Naive thymus-derived CD8-positive, alpha-beta T cell (primary cell): ENCODE data around the gene ADARB2. TPM values are rescaled to one million over a fixed set of nuclear protein-coding genes. Genes with fewer than 3 reads are reported as not detected.
"Not testable (repeated sequence)": the region's sequence is repeated elsewhere in the genome, so short reads cannot be mapped to it uniquely, and the experiment has no call there.

Experiments
- ATAC-seq, 2 donors: fragments of 150-1000 bp; cut with Tn5 transposase in 1 of 2; sonication (Bioruptor Pico), chemical (Tn5 transposase) in 1 of 2; 1 replicate in 1 of 2; 2 replicates in 1 of 2; pipeline ENCODE4 v1.10.0; 2021; ENCODE audit warnings: mild to moderate bottlenecking in 2 of 2, moderate library complexity in 2 of 2
- POLR2A ChIA-PET: fragments of 350-600 bp; sonication (Branson Sonifier 250); formaldehyde crosslinking; loops from one replicate; lab custom pipeline; 2021; ENCODE audit warnings: antibody characterized with exemption; lab: Charles Lee
- DNase-seq, 10 donors: peaks; one replicate each; pipeline versions ENCODE4 v3.0.0 to v3.0.0-alpha.2; 2020 to 2022
- H3K27ac Mint-ChIP-seq, 10 donors: one replicate each; pipeline ENCODE4 v1.8.0; 2020 to 2022; ENCODE audit warnings: mild to moderate bottlenecking in 10 of 10, mixed read lengths in 10 of 10, moderate library complexity in 4 of 10, inconsistent platforms in 1 of 10
- H3K27me3 Mint-ChIP-seq, 5 donors: one replicate each; pipeline ENCODE4 v1.8.0; 2021 to 2022; ENCODE audit warnings: mixed read lengths in 5 of 5
- H3K36me3 Mint-ChIP-seq, 3 donors: one replicate each; pipeline ENCODE4 v1.8.0; 2020 to 2022; ENCODE audit warnings: mixed read lengths in 3 of 3, mild to moderate bottlenecking in 2 of 3, inconsistent platforms in 1 of 3
- H3K4me1 Mint-ChIP-seq, 4 donors: one replicate each; pipeline ENCODE4 v1.8.0; 2021 to 2022; ENCODE audit warnings: mixed read lengths in 4 of 4
- H3K4me3 Mint-ChIP-seq, 10 donors: one replicate each; pipeline ENCODE4 v1.8.0; 2020 to 2022; ENCODE audit warnings: mild to moderate bottlenecking in 10 of 10, mixed read lengths in 10 of 10, moderate library complexity in 6 of 10, inconsistent platforms in 1 of 10
- H3K9me3 Mint-ChIP-seq, 9 donors: one replicate each; pipeline ENCODE4 v1.8.0; 2020 to 2022; ENCODE audit warnings: mixed read lengths in 9 of 9, mild to moderate bottlenecking in 3 of 9, inconsistent platforms in 1 of 9, moderate library complexity in 1 of 9
- polyA plus RNA-seq, 3 donors: library from polyadenylated mRNA; unstranded; fragments of 300-500 nt; fragmentation: Illumina TruSeq; gene quantifications; one replicate each; pipeline ENCODE4 v1.2.3, GENCODE V29; 2021
- total RNA-seq, 8 experiments: library from RNA in 2 of 8; stranded (reverse) in 2 of 8; gene quantifications; one replicate each; pipeline ENCODE4 v1.2.3 and lab custom pipeline; 2021 to 2026

The ADARB2 gene
- total and polyA plus RNA-seq, 5 experiments from 2014 or later = not detected

GRCh38 chr10:1163831-1164230, 573.5 kb downstream of the ADARB2 start:
- peaks cover 0 to 3% (median 0%) of the 10 kb centered on the region in 9 donors for H3K9me3 Mint-ChIP-seq
- H3K4me3 Mint-ChIP-seq = no peak overlapping the region
- no peak for DNase-seq
- no peak for ATAC-seq
- POLR2A ChIA-PET = no interaction called here
- H3K27me3 Mint-ChIP-seq = peaks cover 4 to 14% (median 6%) of the 10 kb centered on the region in 5 donors
- no peaks in the 10 kb centered on the region for H3K4me1 Mint-ChIP-seq
- no peaks in the 10 kb centered on the region for H3K36me3 Mint-ChIP-seq
- no peak overlapping the region for H3K27ac Mint-ChIP-seq

- H3K9me3 Mint-ChIP-seq = peaks cover 0 to 3% (median 0%) of the 10 kb centered on the region in 9 donors
- peak overlapping the region in 1 of 10 donors; percentile 26 for H3K27ac Mint-ChIP-seq
- POLR2A ChIA-PET = no interaction called here
- H3K27me3 Mint-ChIP-seq = peaks cover 3 to 13% (median 6%) of the 10 kb centered on the region in 5 donors
- no peak for DNase-seq
- no peaks in the 10 kb centered on the region for H3K4me1 Mint-ChIP-seq
- no peak overlapping the region for H3K4me3 Mint-ChIP-seq
- ATAC-seq = no peak
- no peaks in the 10 kb centered on the region for H3K36me3 Mint-ChIP-seq
Measured at GRCh38 chr10:1163204-1163660, 574.1 kb downstream of the ADARB2 start.

DNA sequence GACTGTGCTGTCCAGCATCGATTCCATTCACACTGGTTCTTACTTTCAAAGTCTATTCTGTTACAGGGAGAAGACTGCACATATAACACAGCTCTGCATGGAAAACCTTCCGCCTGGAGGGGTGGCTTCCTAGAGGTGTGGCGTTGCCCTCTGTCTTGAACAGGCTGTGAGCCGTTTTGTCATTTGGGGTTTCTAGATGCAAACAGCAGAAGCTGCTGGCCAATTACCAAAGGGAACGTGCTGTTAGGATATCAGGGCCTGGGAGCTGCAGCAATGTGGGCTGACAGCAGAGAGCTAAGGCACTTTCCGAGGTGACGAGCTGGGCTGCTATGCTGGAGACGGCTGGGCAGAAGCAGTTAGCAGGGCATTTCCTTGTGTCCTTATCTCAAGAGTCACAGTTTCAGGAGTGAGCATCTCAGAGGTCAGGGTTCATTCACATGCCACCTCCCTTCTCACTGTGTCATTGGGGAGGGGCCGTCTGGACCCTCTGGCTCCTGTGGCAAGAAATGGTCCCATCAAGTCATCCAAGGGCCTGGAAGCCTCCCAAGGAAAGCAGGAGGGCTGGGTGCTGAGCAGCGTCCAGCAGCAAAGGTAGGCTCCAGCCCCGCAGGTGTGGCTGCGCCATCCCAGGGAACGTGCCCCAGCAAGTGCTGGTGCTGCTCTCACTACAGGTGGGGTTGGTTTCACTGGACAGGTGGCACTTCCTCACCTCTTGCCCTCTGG, 574.7 kb downstream of the ADARB2 start:
- DNase-seq (no peak), ATAC-seq (no peak)
- Mint-ChIP-seq H3K9me3 (peaks cover 0 to 3% (median 0%) of the 10 kb centered on the region in 9 donors), H3K4me1 (no peaks in the 10 kb centered on the region), H3K27ac (no peak overlapping the region), H3K27me3 (peaks cover 3 to 12% (median 6%) of the 10 kb centered on the region in 5 donors), H3K4me3 (no peak overlapping the region), H3K36me3 (no peaks in the 10 kb centered on the region)
- POLR2A ChIA-PET = no interaction called here

DNA sequence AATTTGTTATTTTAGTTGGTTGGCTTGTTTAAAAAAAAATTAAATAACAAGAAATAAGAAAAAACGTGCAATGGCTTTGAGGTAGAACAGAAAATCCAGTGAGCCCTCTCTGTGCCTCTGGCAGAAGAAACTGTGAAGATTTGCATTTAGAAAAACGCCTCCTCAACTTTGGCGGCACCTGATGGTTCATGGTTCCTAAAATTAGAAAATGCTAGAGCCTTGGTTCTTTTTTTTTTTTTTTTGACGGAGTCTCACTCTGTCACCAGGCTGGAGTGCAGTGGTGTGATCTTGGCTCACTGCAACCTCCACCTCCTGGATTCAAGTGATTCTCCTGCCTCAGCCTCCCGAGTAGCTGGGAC, 576.0 kb downstream of the ADARB2 start:
- peaks cover 0 to 12% (median 8%) of the 10 kb centered on the region in 5 donors for H3K27me3 Mint-ChIP-seq
- POLR2A ChIA-PET, DNase-seq, ATAC-seq, H3K4me1 Mint-ChIP-seq, H3K36me3 Mint-ChIP-seq, H3K4me3 Mint-ChIP-seq, H3K9me3 Mint-ChIP-seq, H3K27ac Mint-ChIP-seq: not testable (repeated sequence)

DNA sequence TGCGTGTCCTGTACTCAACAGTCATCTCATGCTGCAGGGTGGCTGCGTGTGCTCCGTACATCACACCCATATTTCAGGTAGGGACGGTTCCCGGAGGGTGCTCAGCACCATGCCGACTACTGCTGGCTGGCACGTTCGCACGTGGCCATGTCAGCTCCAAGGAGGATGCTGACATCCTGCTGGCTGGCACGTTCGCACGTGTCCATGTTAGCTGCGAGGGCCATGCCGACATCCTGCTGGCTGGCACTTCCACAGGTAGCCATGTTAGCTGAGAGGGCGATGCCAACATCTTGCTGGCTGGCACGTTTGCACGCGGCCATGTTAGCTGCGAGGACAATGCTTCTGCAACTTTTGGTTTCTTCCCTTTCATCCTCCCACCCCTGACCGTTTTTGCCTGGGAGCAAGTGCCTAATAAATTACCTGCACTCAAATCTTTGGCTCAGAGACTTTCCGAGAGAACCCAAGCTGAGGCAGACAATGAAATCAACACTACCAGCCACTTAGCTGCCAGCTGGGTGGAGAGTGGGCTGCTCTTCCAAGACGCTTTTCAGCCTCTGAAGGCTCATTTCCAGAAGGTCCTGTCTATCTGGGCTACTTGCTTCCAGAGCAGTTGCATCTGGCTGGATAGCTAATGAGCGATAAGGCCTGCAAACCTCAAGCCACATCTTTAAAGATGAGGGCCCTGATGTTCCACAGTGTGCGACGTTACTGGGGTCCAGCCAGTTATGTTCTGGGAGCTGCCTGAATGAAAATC, 576.6 kb downstream of the ADARB2 start:
- DNase-seq = no peak
- no peak for ATAC-seq
- no peaks in the 10 kb centered on the region for H3K36me3 Mint-ChIP-seq
- no peak overlapping the region for H3K27ac Mint-ChIP-seq
- H3K4me3 Mint-ChIP-seq = no peak overlapping the region
- POLR2A ChIA-PET = no interaction called here
- peaks cover 0 to 12% (median 6%) of the 10 kb centered on the region in 5 donors for H3K27me3 Mint-ChIP-seq
- H3K9me3 Mint-ChIP-seq = peaks cover 0 to 2% (median 0%) of the 10 kb centered on the region in 9 donors
- H3K4me1 Mint-ChIP-seq = peaks cover 0 to 2% (median 0%) of the 10 kb centered on the region in 4 donors

DNA sequence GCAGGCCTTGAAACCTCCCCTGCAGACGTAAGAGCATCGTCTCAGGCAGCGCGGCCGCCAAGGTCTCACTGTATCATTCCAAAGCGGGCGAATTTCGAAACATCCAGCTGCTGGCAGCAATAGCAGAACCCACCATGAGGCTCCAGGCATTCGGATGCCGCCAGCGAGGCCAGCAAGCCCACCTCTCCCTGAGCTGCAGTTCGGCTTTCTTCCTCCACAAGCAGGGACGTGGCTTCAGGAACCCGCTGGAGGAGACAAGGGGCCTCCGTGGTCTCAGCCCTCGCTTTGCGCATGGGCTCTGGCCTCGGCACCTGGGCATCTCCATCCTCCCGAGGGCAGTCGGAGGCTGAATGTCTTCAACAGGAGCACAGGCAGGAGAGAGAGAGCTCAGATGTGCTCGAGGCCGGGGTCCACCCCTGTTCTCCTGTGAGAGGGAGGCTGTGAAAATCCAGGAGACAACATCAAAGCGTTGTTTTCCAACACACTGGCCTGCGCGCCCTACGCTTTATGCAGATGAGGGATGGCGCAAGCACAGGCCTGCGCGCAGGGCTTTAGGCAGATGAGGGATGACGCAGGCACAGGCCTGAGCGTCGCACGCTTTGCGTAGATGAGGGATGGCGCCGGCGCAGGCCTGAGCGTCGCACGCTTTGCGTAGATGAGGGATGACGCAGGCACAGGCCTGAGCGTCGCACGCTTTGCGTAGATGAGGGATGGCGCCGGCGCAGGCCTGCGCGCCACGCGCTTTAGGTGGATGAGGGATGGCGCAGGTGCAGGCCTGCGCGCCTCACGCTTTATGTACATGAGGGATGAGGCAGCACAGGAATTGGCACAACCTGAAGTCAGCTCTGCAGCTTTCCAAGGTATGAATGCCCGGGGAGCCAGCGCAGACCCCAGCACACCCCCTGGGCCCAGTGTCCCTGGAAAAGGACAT, 577.9 kb downstream of the ADARB2 start:
- peaks cover 0 to 12% (median 6%) of the 10 kb centered on the region in 5 donors for H3K27me3 Mint-ChIP-seq
- ATAC-seq (no peak), DNase-seq (no peak)
- POLR2A ChIA-PET = no interaction called here
- H3K4me3 Mint-ChIP-seq = peak overlapping the region in 1 of 10 donors; percentile 39
- no peaks in the 10 kb centered on the region for H3K36me3 Mint-ChIP-seq
- H3K9me3 Mint-ChIP-seq = no peaks in the 10 kb centered on the region
- H3K4me1 Mint-ChIP-seq = peaks cover 0 to 3% (median under 1%) of the 10 kb centered on the region in 4 donors
- peak overlapping the region in 1 of 10 donors; percentile 48 for H3K27ac Mint-ChIP-seq

DNA sequence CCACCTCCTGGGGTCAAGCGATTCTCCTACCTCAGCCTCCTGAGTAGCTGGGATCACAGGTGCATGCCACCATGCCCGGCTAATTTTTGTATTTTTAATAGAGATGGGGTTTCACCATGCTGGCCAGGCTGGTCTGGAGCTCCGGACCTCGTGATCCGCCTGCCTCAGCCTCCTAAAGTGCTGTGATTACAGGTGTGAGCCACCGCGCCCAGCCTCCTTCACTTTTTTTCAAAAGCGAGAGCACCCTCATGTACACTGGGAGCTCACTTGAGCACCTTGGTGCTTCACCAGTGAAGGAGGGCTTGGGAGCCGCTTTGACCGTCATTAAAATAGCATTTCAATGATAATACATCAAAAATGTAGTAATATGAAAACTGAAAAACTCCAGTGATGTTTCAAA, 578.8 kb downstream of the ADARB2 start:
- H3K36me3 Mint-ChIP-seq, DNase-seq, POLR2A ChIA-PET, H3K4me3 Mint-ChIP-seq, H3K4me1 Mint-ChIP-seq, ATAC-seq, H3K9me3 Mint-ChIP-seq: not testable (repeated sequence)
- H3K27ac Mint-ChIP-seq = peak overlapping the region in 1 of 10 donors; percentile 62
- H3K27me3 Mint-ChIP-seq = peaks cover 0 to 12% (median 8%) of the 10 kb centered on the region in 5 donors

DNA sequence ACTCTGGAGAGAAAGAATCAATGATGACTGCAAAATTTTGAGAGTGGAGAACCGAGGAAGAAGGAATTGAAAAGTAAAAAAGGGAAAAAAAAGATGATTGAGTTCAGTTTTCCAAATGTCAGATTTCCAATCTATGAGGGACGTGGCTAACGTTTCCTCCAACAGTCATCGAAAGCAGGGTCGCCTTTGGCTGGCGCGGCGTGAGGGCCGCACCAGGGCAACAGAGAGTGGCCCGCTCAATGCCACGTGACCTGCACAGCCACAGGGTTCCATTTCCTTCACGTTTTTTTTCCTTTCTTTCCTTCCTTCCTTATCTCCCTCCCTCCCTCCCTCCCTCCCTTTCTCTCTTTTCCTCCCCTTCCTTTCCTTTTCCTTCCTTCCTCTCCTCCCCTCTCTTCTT, 579.3 kb downstream of the ADARB2 start:
- Mint-ChIP-seq H3K27ac (peak overlapping the region in 2 of 10 donors; percentile 62), H3K9me3 (no peaks in the 10 kb centered on the region), H3K4me3 (no peak overlapping the region), H3K4me1 (peaks cover 0 to 6% (median 4%) of the 10 kb centered on the region in 4 donors), H3K27me3 (peaks cover 0 to 12% (median 8%) of the 10 kb centered on the region in 5 donors), H3K36me3 (no peaks in the 10 kb centered on the region)
- DNase-seq (no peak), ATAC-seq (no peak)
- POLR2A ChIA-PET = no interaction called here

GRCh38 chr10:1157615-1157933, 579.8 kb downstream of the ADARB2 start:
- Mint-ChIP-seq H3K27me3 (peaks cover 0 to 13% (median 6%) of the 10 kb centered on the region in 5 donors), H3K36me3 (no peaks in the 10 kb centered on the region), H3K4me1 (peaks cover 0 to 6% (median 4%) of the 10 kb centered on the region in 4 donors), H3K27ac (no peak overlapping the region), H3K4me3 (no peak overlapping the region), H3K9me3 (no peaks in the 10 kb centered on the region)
- ATAC-seq (no peak), DNase-seq (no peak)
- POLR2A ChIA-PET = no interaction called here

DNA sequence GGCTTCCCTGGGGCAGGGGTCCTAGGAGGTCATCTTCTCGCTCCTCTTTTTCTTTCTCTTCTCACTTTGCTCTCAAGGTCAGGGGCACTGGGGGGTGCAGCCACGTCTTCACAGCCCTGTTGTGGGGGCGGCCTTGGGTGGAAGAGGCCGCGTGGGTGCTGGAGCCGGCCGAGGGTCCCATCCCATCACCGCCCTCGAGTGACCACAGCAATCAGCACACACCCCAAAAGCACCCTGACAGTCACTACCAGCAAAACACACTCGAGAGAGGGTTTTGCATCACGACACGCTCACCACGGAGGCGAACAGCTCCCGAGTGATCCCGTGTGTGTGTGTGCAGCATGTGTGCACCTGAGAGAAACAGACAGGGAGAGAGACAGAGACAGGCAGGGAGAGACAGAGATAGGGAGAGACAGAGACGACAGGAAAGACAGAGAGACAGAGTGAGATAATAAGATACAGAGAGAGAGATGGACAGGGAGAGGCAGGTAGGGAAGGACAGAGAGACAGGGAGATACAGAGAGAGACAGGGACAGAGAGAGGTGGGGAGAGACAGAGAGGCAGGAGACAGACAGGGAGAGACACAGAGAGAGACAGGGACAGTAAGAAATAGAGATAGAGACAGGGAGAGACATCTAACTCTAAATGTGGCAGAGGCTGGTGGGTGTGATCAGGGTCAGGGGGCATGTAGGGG, 580.3 kb downstream of the ADARB2 start:
- Mint-ChIP-seq H3K4me3 (no peak overlapping the region), H3K4me1 (peaks cover 0 to 6% (median 4%) of the 10 kb centered on the region in 4 donors), H3K36me3 (no peaks in the 10 kb centered on the region), H3K27me3 (peaks cover 0 to 15% (median 5%) of the 10 kb centered on the region in 5 donors), H3K27ac (peak overlapping the region in 2 of 10 donors; percentile 52 to 58), H3K9me3 (no peaks in the 10 kb centered on the region)
- DNase-seq (no peak), ATAC-seq (no peak)
- POLR2A ChIA-PET = no interaction called here

DNA sequence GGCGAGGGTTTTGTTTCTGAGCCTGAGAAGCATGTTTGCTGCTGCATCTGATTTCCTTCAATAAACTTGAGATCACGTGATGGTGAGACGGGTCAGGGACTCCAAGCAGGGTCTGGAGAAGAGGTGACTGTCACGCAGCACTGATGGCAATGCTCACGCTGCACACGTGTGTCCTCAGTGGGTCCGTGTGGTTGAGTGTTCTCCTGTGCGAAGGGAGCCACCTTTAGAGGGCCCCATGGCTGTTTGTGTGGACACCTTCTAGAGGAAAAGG, 580.8 kb downstream of the ADARB2 start:
- DNase-seq = no peak
- H3K27me3 Mint-ChIP-seq = peaks cover 0 to 15% (median 7%) of the 10 kb centered on the region in 5 donors

More for the DNA sequence above, 580.8 kb downstream of the ADARB2 start:
- Mint-ChIP-seq H3K27ac (no peak overlapping the region), H3K4me1 (peaks cover 0 to 8% (median 4%) of the 10 kb centered on the region in 4 donors), H3K9me3 (no peaks in the 10 kb centered on the region), H3K36me3 (no peaks in the 10 kb centered on the region), H3K4me3 (no peak overlapping the region)
- no peak for ATAC-seq
- POLR2A ChIA-PET = no interaction called here
